AG04450 (cell line): ENCODE data around the gene MATN3. TPM values are rescaled to one million over a fixed set of nuclear protein-coding genes. Genes with fewer than 3 reads are reported as not detected.

Experiments
- CTCF ChIA-PET: fragments of 300-600, 350-600 bp; formaldehyde crosslinking; extraction: SDS; loops from one replicate; lab custom pipeline; 2022; ENCODE audit warnings: antibody characterized with exemption, inconsistent platforms; lab: Charles Lee
- POLR2A ChIA-PET: fragments of 350-600 bp; formaldehyde crosslinking; extraction: SDS; loops from one replicate; lab custom pipeline; 2021; ENCODE audit warnings: antibody characterized with exemption, inconsistent platforms; lab: Yijun Ruan, JAX
- DNase-seq: peaks from one replicate; pipeline ENCODE4 v3.0.0-alpha.2; 2011; ENCODE audit warnings: low read depth, low spot score
- H3K27ac ChIP-seq: one replicate; pipeline ENCODE4 v1.5.1; 2012; ENCODE audit warnings: low read depth, low read length, control low read depth
- H3K27me3 ChIP-seq: one replicate; pipeline ENCODE4 v1.6.0; 2012; ENCODE audit warnings: low read length; ENCODE audit not compliant: control insufficient read depth, insufficient read depth
- H3K4me3 ChIP-seq: 2 replicates; pipeline ENCODE4 v1.5.1; 2011; ENCODE audit warnings: mild to moderate bottlenecking, low read depth, low read length, control low read depth
- H3K9me3 ChIP-seq: 2 replicates; pipeline ENCODE4 v1.5.1; 2012; ENCODE audit warnings: low read length; ENCODE audit not compliant: control insufficient read depth, insufficient read depth
- polyA plus RNA-seq: library from polyadenylated mRNA; depleted of rRNA; stranded (reverse); fragments of >200 nt; gene quantifications from 2 replicates; pipeline ENCODE4 v1.2.3, GENCODE V29; 2011; rRNA removed
- TF ChIP-seq, protein P1 (sequence below): IDR thresholded peaks from 2 replicates; pipeline ENCODE4 v1.5.1; 2011; ENCODE audit warnings: low read depth, low read length, control low read depth, inconsistent platforms

The MATN3 gene
- polyA plus RNA-seq, 1 experiment = 2.7 TPM

DNA sequence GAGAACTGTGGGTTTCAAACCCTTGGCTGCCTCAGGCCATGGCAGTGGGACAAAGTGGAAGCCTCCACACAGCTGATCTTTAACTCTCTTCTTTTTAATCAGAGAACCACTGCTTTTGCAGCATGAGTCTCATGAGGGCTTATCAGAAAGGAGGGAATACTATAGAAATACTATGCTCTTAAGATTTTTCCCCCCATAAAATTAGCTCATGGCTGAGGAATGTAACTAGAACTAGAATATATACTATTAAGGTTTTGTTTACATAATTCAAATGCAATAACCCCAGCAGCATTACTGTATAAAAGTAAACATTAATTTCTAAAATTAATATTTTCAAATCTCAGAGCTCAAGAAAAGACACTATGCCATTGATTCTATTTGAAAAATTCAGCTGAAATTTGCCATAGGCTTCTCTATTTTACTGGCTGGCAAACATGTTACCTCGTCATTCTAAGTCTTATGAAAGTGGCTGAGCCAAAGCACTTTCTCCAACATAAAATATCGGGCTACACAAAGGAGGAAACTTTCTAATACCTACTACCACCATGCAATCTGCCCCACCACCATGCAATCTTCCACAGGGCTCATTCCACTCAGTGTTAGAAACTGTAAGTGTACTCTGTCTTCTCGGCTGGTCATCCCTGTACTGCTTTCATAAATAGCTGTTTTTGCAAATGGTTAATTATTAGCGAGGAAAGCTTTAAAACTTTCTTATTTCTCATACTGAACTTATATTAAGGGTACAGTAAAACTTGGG is 65.1 kb downstream of the MATN3 start:
- TF ChIP-seq, protein P1, sequence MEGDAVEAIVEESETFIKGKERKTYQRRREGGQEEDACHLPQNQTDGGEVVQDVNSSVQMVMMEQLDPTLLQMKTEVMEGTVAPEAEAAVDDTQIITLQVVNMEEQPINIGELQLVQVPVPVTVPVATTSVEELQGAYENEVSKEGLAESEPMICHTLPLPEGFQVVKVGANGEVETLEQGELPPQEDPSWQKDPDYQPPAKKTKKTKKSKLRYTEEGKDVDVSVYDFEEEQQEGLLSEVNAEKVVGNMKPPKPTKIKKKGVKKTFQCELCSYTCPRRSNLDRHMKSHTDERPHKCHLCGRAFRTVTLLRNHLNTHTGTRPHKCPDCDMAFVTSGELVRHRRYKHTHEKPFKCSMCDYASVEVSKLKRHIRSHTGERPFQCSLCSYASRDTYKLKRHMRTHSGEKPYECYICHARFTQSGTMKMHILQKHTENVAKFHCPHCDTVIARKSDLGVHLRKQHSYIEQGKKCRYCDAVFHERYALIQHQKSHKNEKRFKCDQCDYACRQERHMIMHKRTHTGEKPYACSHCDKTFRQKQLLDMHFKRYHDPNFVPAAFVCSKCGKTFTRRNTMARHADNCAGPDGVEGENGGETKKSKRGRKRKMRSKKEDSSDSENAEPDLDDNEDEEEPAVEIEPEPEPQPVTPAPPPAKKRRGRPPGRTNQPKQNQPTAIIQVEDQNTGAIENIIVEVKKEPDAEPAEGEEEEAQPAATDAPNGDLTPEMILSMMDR = no peak
- Histone ChIP-seq H3K27ac (no peak overlapping the region), H3K9me3 (no peaks in the 10 kb centered on the region), H3K4me3 (no peak overlapping the region), H3K27me3 (no peaks in the 10 kb centered on the region)
- ChIA-PET POLR2A (interaction anchor here (1.1 kb wide), 2 partner anchors 92 to 104 kb away, joined by 3 to 4 read pairs; partner anchors contain the start of gene LAPTM4A), CTCF (interaction anchor here (0.5 to 1.6 kb wide), 9 partner anchors 8 to 203 kb away, joined by 3 to 9 read pairs (median 3); no protein-coding TSS in a partner anchor)
- DNase-seq = no peak

- Histone ChIP-seq H3K4me3 (no peak overlapping the region), H3K9me3 (no peaks in the 10 kb centered on the region), H3K27me3 (no peaks in the 10 kb centered on the region), H3K27ac (no peak overlapping the region)
- no peak for DNase-seq
- ChIA-PET CTCF (no interaction called here), POLR2A (no interaction called here)
- TF ChIP-seq, protein P1 = no peak
Observed at GRCh38 chr2:19944205-19944845, 68.1 kb downstream of the MATN3 start.

- POLR2A ChIA-PET = no interaction called here
- Histone ChIP-seq H3K4me3 (no peak overlapping the region), H3K27me3 (no peaks in the 10 kb centered on the region), H3K9me3 (no peaks in the 10 kb centered on the region), H3K27ac (no peak overlapping the region)
- TF ChIP-seq, protein P1 = no peak
- CTCF ChIA-PET = interaction anchor here (1.4 to 2.1 kb wide), 2 partner anchors 13 to 155 kb away, joined by 3 to 8 read pairs; no protein-coding TSS in a partner anchor
- DNase-seq = no peak
Observed at GRCh38 chr2:19943189-19943588, 69.3 kb downstream of the MATN3 start.

DNA sequence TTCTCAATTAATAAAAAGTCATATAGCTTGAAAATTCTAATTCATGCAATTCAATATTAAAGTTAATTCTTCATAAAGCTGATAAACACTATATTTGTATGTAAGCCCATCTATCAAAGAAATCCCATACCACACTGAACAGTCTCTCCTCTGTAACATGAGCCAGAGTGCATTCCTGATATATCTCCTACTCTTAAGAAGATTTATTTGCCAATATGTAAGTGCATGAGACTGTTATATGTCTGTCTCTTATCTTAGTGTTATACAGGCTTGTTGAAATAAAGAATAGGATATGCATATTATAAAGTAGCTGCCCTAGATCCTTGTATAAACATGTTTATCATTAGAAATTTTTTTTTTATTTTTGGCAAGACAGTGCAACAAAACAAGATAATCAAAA is 70.3 kb downstream of the MATN3 start:
- no peak overlapping the region for H3K4me3 ChIP-seq
- DNase-seq = no peak
- no peaks in the 10 kb centered on the region for H3K9me3 ChIP-seq
- ChIA-PET POLR2A (interaction anchor here (0.6 kb wide), 1 partner anchor 247 kb away, joined by 3 read pairs; no protein-coding TSS in a partner anchor), CTCF (interaction anchor here (1.4 to 2.1 kb wide), 2 partner anchors 14 to 156 kb away, joined by 3 to 8 read pairs; no protein-coding TSS in a partner anchor)
- H3K27me3 ChIP-seq = no peaks in the 10 kb centered on the region
- TF ChIP-seq, protein P1 = no peak
- no peak overlapping the region for H3K27ac ChIP-seq

Other genes starting within 250 kb of the MATN3 start
- 5.3 and 6.6 TPM in 2 replicates for gene TTC32, start 110.7 kb downstream of the MATN3 start, polyA plus RNA-seq
- 6.7 and 9.1 TPM in 2 replicates for gene WDR35, start 22.6 kb downstream of the MATN3 start, polyA plus RNA-seq
- 1,309 and 1,416 TPM in 2 replicates for gene LAPTM4A, start 39.0 kb upstream of the MATN3 start, polyA plus RNA-seq
- 17.9 and 19.9 TPM in 2 replicates for gene SDC1, start 212.5 kb upstream of the MATN3 start, polyA plus RNA-seq